NCI-H2196 (cell line): ENCODE results near the gene PDE4D.
"Not testable (repeated sequence)": the region's sequence is repeated elsewhere in the genome, so short reads cannot be mapped to it uniquely, and the experiment has no call there.

Experiments
- DNase-seq: peaks from one replicate; lab custom pipeline; 2025; ENCODE audit not compliant: unreplicated experiment; lab: John Stamatoyannopoulos, UW

Gene PDE4D

GRCh38 chr5:59001154-59001553, 892.4 kb downstream of the PDE4D start:
- no peak for DNase-seq

- no peak for DNase-seq
Observed at GRCh38 chr5:59000211-59000610, 893.3 kb downstream of the PDE4D start.

DNA sequence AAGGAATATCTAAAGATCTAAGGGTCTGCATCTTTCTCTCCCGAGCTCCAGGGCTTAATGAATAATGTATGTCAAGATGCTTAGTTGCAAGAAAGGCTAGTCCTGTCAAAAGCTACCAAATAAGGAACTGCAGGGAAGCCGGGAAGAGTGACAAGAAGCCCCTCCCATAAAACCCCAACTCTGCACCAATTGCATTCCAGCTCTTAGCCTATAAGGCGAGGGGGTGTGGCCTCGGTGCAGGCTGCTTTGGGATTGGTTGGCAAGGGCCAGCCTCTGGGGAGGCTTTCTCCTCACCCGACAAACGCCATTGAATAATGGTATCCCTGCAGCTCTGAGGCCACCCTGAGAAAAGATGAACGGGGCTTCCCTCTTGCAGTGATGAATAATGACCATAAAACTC, 893.7 kb downstream of the PDE4D start:
- no peak for DNase-seq

GRCh38 chr5:58998544-58998943, 895.0 kb downstream of the PDE4D start:
- no peak for DNase-seq

GRCh38 chr5:58995779-58996178, 897.7 kb downstream of the PDE4D start:
- DNase-seq = not testable (repeated sequence)

DNA sequence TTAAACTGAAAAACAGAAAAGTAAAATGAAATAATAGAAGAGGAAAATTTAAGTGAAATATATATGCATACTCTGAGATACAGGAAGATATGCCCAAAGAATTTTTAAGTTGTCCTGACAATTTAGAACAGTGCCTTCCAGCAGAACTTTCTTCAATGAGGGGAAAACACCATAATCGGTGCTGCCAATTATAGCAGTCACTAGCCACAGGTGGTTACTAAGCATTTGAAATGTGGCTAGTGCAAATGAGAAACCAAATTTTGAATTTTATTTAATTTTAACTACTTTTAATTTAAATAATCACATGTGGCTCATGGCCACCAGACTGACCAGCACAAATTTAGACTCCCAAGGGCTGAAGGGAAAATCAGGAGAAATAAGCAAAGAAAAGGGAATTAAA, 900.1 kb downstream of the PDE4D start:
- DNase-seq = no peak

DNA sequence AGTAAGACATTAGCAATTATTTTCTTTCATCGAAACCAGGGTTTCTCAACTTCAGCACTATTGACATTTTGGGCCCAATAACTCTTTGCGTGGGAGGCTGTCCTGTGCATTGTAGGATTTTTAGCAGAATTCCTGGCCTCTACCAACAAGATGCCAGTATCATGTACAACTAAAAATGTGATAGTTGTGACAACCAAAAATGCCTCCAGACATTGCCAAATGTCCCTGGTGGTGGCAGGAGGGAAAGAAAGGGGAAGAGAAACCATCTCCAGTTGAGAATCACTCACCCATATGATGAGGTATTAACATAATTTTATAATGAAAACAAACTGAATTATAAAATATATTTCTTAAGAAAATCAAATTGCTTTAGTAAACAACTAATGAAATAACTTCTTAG, 904.6 kb downstream of the PDE4D start:
- DNase-seq = no peak

GRCh38 chr5:58987193-58987592, 906.3 kb downstream of the PDE4D start:
- DNase-seq = no peak

DNA sequence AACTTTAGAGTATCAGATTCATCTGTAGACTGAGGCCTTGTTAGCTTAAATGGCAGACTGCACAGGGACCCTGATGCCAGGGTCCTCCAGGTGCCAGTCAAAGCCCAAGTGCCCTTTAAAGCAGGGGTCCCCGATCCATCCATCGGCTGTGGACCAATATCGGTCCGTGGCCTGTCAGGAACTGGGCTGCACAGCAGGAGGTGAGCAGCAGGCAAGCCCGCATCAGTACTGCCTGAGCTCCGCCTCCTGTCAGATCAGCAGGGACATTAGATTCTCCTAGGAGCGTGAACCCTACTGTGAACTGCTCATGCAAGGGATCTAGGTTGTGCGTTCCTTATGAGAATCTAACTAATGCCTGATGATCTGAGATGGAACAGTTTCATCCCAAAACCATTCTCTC, 907.2 kb downstream of the PDE4D start:
- DNase-seq = no peak

GRCh38 chr5:58985759-58986158, 907.8 kb downstream of the PDE4D start:
- no peak for DNase-seq

DNA sequence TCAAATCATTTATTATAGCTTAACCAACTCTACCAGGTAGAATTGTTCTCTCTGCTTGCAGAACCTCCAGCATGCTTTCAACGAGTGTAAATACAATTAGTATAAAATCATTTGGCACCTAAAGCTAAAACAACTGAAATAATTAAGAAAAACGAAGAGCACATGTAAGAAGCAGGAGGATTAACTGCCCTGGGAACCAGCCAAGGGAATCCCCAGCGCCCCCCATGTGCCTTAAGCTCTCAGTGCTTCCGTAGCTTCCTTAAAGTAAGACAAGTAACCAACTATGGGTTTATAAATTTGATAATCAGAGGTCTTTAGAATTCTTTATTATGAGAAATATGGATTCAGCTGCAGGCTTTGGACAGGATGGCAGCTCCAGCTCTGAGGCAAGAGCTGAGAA, 908.2 kb downstream of the PDE4D start:
- DNase-seq = no peak

DNA sequence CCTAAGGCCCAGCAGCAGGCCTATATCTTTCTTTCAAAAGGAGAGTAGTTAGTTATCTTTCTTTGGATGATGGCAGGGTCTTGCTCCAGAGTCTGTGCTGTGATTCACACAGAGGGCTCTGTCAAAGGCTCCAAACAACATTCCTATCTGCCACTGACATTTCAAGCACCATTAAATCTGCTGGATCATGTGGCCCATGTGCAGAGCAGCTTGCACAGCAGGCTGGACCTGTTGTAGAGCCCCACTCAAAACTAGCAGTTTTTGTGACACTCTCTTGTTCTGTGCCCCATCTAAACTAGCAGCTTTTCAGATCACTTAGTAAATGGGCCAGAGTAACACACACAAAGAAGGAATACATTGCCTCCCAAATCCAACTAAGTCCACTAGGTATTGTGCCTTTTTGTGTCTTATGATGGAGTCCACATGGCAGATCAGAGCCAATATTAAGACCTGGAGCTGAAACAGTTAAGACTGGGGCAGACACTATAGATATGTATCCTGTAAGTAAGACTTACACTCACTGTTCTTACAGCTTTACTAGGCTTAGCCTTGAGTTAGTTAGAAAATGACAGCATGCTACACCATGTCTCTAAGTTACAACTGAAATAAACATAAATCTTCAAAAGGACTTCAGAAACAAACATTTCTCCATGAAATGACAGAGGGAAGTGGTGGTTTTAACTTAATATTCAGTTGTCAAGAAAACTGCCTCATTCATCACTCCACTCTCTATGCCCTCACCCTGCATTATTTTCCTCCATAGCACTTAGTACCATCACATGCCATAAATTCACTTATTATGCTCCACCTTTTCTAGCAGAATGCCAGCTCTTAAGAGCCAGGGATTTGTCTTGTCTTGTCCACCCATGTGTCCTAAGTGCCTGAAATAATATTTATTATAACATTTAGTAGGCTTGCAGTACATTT, 909.7 kb downstream of the PDE4D start:
- DNase-seq = no peak

- no peak for DNase-seq
Observed at GRCh38 chr5:58980890-58981289, 912.6 kb downstream of the PDE4D start.

DNA sequence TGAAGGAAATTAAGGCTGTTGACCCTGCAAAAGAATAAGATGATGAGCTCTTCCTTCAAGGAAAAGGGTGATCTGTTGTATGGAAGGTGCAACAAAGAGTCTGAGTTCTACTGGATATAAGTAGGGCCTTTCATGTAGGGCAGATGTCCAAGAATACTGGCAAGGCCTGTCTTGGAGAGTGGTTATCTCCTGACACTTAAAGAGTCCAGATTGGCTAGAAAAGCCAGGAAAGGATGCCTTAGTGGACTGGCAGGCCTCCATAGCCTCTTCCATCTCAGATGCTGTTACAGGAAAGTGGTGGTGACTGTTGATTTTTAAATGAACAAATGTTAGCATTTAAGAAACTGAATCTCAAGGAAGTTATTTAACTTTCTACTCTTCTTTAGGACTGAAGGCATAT, 914.4 kb downstream of the PDE4D start:
- no peak for DNase-seq

GRCh38 chr5:58974601-58975000, 918.9 kb downstream of the PDE4D start:
- DNase-seq = no peak

DNA sequence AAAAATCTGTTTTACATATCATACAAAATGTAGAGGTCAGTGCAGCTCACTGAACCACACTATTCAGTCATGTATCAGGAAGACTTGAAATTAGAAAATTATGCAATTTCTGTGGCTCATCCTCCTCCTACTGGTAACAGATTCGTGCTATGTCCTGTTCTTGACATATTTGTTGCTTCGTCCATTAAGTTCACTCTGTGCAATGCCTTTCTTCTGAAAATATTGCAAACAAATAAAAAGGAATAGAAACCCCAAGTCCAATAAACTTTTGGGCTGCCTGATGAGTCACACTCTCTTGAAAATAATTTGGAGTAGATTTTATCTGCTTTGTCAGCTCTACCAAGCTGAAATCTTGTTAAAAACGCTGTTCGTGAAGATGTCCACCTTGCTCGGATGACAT, 919.4 kb downstream of the PDE4D start:
- DNase-seq = no peak

- no peak for DNase-seq
Observed at GRCh38 chr5:58972301-58972700, 921.2 kb downstream of the PDE4D start.

DNA sequence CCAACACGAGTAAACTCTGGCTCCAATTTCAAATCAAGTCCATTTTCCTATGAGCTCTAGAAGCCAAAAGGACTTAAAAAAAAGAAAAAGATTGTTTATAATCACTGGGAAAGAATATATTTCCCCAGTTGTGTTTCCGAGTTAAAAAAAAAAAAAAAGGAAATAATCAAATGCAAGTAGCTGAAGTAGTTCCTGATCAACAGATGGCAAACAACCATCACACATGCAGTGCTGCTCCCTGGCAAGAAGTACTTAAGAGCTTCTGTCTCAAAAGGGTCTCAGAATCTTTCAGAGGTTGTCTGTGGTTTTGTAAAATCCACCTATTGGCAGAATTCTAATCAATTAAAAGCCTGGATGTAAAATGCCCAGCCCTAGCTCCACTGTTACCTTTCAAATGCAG, 922.8 kb downstream of the PDE4D start:
- DNase-seq = no peak

- DNase-seq = no peak
Observed at GRCh38 chr5:58969795-58970194, 923.7 kb downstream of the PDE4D start.

DNA sequence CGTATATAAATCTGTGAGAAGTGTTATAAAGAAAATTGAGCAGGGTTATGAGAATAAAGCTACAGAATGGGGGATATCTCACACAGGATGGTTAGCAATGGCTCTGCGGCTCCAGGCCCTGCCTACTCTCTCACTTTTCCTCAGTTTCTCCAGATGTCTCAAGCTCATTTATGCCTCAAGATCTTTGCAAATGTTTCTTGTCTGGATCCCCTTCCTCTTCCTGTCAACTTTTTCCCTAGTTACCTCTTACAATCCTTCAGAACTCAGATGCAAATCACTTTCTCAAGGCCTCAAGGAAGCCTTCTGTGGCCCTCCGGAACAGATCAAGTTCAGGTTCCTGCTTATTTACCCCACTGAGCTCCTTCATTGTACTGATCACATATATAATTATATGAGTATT, 924.3 kb downstream of the PDE4D start:
- DNase-seq = no peak

- no peak for DNase-seq
Observed at GRCh38 chr5:58968350-58968749, 925.2 kb downstream of the PDE4D start.

- DNase-seq = no peak
Observed at GRCh38 chr5:58967597-58968281, 925.8 kb downstream of the PDE4D start.
